ENCODE data around the gene SYNE2.

Gene SYNE2

GRCh38 chr14:64249363-64249762 is 396.6 kb downstream of the SYNE2 start:
- H3K36me3 ChIP-seq (ENCODE audit: control insufficient read depth, insufficient read depth, low read length), result no peaks in the 10 kb centered on the region
- no peaks in the 10 kb centered on the region for H3K9me3 ChIP-seq (ENCODE audit: control insufficient read depth, low read length)
- no peak overlapping the region for H3K27ac ChIP-seq (ENCODE audit: insufficient read depth, low read depth, low read length, poor library complexity, severe bottlenecking)
- no peaks in the 10 kb centered on the region for H3K4me1 ChIP-seq (ENCODE audit: control insufficient read depth, insufficient read depth, low read length)
- no peak overlapping the region for H3K4me3 ChIP-seq (ENCODE audit: insufficient read depth, low read depth, low read length)
- 95 to 96% methylated on average over 7 of the region's 7 CpGs for WGBS, 2 experiments
- no peaks in the 10 kb centered on the region for H3K27me3 ChIP-seq (ENCODE audit: control insufficient read depth, insufficient read depth, low read length, poor library complexity, severe bottlenecking)

GRCh38 chr14:64253672-64254071 is 400.9 kb downstream of the SYNE2 start:
- Histone ChIP-seq H3K4me1 (ENCODE audit: control insufficient read depth, insufficient read depth, low read length) (no peaks in the 10 kb centered on the region), H3K27me3 (ENCODE audit: control insufficient read depth, insufficient read depth, low read length, poor library complexity, severe bottlenecking) (no peaks in the 10 kb centered on the region), H3K36me3 (ENCODE audit: control insufficient read depth, insufficient read depth, low read length) (no peaks in the 10 kb centered on the region), H3K4me3 (ENCODE audit: insufficient read depth, low read depth, low read length) (no peak overlapping the region), H3K9me3 (ENCODE audit: control insufficient read depth, low read length) (no peaks in the 10 kb centered on the region), H3K27ac (ENCODE audit: insufficient read depth, low read depth, low read length, poor library complexity, severe bottlenecking) (no peak overlapping the region)
- 98 to 100% methylated on average over 2 to 3 of the region's 3 CpGs for WGBS, 2 experiments

DNA sequence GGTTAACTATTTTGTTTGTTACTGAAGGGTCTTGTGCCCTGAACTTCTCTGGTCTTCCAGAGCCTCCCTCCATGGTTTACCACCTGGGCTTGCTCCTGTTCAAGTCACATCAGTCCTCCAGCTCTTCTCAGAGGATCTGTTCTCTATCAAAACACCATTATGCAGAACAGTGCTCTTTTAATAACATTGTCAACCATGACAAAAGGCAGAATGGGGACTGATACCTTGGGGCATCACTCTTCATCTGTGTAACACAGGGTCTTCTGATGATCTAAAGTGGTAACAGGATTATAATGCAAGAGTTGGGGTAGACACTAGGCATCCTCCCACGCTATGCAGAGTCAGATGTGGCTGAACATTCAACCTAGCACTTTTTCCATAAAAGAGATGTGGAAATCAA is 403.0 kb downstream of the SYNE2 start:
- Histone ChIP-seq H3K27me3 (ENCODE audit: control insufficient read depth, insufficient read depth, low read length, poor library complexity, severe bottlenecking) (no peaks in the 10 kb centered on the region), H3K4me3 (ENCODE audit: insufficient read depth, low read depth, low read length) (no peak overlapping the region), H3K4me1 (ENCODE audit: control insufficient read depth, insufficient read depth, low read length) (no peaks in the 10 kb centered on the region), H3K36me3 (ENCODE audit: control insufficient read depth, insufficient read depth, low read length) (no peaks in the 10 kb centered on the region), H3K27ac (ENCODE audit: insufficient read depth, low read depth, low read length, poor library complexity, severe bottlenecking) (no peak overlapping the region), H3K9me3 (ENCODE audit: control insufficient read depth, low read length) (no peaks in the 10 kb centered on the region)
- 89 to 93% methylated on average over 1 of the region's 1 CpG for WGBS, 2 experiments

DNA sequence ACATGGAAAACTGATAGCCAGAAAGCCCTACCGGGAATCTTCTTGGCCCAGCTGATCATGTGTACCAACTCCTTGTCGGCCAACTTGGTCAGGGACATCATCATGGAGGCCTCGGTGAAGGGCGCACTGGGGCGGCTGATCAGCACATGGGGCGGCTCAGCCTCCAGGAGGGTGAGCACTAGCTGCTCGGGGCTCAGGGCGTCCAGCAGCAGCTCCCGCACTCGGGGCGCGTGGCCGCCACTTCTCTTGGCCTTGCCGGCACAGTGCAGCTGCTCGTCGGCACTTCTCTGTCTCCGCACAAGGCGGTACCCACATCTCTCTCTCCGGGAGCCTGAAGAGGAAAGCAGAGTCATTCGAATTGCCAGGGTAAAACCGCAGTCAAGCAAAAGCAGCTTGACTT is 407.6 kb downstream of the SYNE2 start:
- Histone ChIP-seq H3K9me3 (ENCODE audit: control insufficient read depth, low read length) (no peaks in the 10 kb centered on the region), H3K4me1 (ENCODE audit: control insufficient read depth, insufficient read depth, low read length) (no peaks in the 10 kb centered on the region)
- 96% methylated on average over 21 of the region's 21 CpGs for WGBS, 2 experiments

GRCh38 chr14:64265222-64265621 is 412.4 kb downstream of the SYNE2 start:
- Histone ChIP-seq H3K4me1 (ENCODE audit: control insufficient read depth, insufficient read depth, low read length) (no peaks in the 10 kb centered on the region), H3K27ac (ENCODE audit: insufficient read depth, low read depth, low read length, poor library complexity, severe bottlenecking) (no peak overlapping the region), H3K27me3 (ENCODE audit: control insufficient read depth, insufficient read depth, low read length, poor library complexity, severe bottlenecking) (no peaks in the 10 kb centered on the region), H3K36me3 (ENCODE audit: control insufficient read depth, insufficient read depth, low read length) (no peaks in the 10 kb centered on the region), H3K4me3 (ENCODE audit: insufficient read depth, low read depth, low read length) (no peak overlapping the region), H3K9me3 (ENCODE audit: control insufficient read depth, low read length) (no peaks in the 10 kb centered on the region)
- WGBS, 2 experiments, result 75 to 98% methylated on average over 1 of the region's 1 CpG

More for the DNA sequence above, 407.6 kb downstream of the SYNE2 start:
- Histone ChIP-seq H3K27me3 (ENCODE audit: control insufficient read depth, insufficient read depth, low read length, poor library complexity, severe bottlenecking) (no peaks in the 10 kb centered on the region), H3K4me3 (ENCODE audit: insufficient read depth, low read depth, low read length) (no peak overlapping the region), H3K27ac (ENCODE audit: insufficient read depth, low read depth, low read length, poor library complexity, severe bottlenecking) (no peak overlapping the region), H3K36me3 (ENCODE audit: control insufficient read depth, insufficient read depth, low read length) (no peaks in the 10 kb centered on the region)

GRCh38 chr14:64266239-64266638 is 413.4 kb downstream of the SYNE2 start:
- no peaks in the 10 kb centered on the region for H3K36me3 ChIP-seq (ENCODE audit: control insufficient read depth, insufficient read depth, low read length)
- H3K4me1 ChIP-seq (ENCODE audit: control insufficient read depth, insufficient read depth, low read length), result no peaks in the 10 kb centered on the region
- H3K4me3 ChIP-seq (ENCODE audit: insufficient read depth, low read depth, low read length), result no peak overlapping the region
- no peak overlapping the region for H3K27ac ChIP-seq (ENCODE audit: insufficient read depth, low read depth, low read length, poor library complexity, severe bottlenecking)
- 88 to 98% methylated on average over 2 of the region's 2 CpGs for WGBS, 2 experiments
- H3K9me3 ChIP-seq (ENCODE audit: control insufficient read depth, low read length), result no peaks in the 10 kb centered on the region
- no peaks in the 10 kb centered on the region for H3K27me3 ChIP-seq (ENCODE audit: control insufficient read depth, insufficient read depth, low read length, poor library complexity, severe bottlenecking)

DNA sequence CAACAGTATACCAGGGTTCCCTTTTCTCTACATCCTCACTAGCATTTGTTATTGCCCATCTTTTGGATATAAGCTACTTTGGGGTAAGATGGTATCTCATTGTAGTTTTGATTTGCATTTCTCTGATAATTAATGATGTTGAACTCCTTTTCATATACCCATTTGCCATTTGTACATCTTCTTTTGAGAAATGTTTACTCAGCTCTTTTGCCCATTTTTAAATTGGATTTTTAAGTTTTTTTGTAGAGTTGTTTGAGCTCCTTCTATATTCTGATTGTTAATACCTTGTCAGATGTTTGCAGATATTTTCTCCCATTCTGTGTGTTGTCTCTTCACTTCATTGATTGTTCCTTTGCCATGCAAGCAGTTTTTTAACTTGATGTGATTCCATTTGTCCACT is 419.2 kb downstream of the SYNE2 start:
- Histone ChIP-seq H3K27me3 (ENCODE audit: control insufficient read depth, insufficient read depth, low read length, poor library complexity, severe bottlenecking) (no peaks in the 10 kb centered on the region), H3K4me1 (ENCODE audit: control insufficient read depth, insufficient read depth, low read length) (no peaks in the 10 kb centered on the region), H3K36me3 (ENCODE audit: control insufficient read depth, insufficient read depth, low read length) (no peaks in the 10 kb centered on the region), H3K4me3 (ENCODE audit: insufficient read depth, low read depth, low read length) (no peak overlapping the region), H3K27ac (ENCODE audit: insufficient read depth, low read depth, low read length, poor library complexity, severe bottlenecking) (no peak overlapping the region), H3K9me3 (ENCODE audit: control insufficient read depth, low read length) (no peaks in the 10 kb centered on the region)

Measured in ectodermal cell (in vitro differentiated cells).